GM23338 (cell line): ENCODE data around the gene KCNMA1. TPM values are rescaled to one million over a fixed set of nuclear protein-coding genes. Genes with fewer than 3 reads are reported as not detected.

ENCODE experiments used
- ATAC-seq: fragments of 200-7000 bp; cut with Tn5 transposase; 3 replicates; pipeline ENCODE4 v1.9.1; 2020
- DNase-seq: peaks from one replicate; pipeline ENCODE4 v3.0.0-alpha.2; 2015; ENCODE audit warnings: low spot score
- H2AFZ ChIP-seq: fragments of 200-600 bp; sonication (generic); 2 replicates; pipeline ENCODE4 v1.8.0; 2016; ENCODE audit warnings: antibody characterized with exemption, mild to moderate bottlenecking, moderate library complexity
- H3F3A ChIP-seq: fragments of 200-600 bp; sonication (generic); replicated peaks from 2 replicates; pipeline ENCODE4 v1.8.0; 2017; ENCODE audit warnings: antibody characterized with exemption, mixed run types, low read depth
- H3K27ac ChIP-seq: fragments of 200-600 bp; sonication (generic); 2 replicates; pipeline ENCODE4 v1.6.1; 2016; ENCODE audit warnings: low read depth
- H3K27me3 ChIP-seq: fragments of 200-600 bp; sonication (generic); 2 replicates; pipeline ENCODE4 v1.8.0; 2016; ENCODE audit warnings: mild to moderate bottlenecking, mixed run types, moderate library complexity; ENCODE audit not compliant: insufficient read depth
- H3K36me3 ChIP-seq: fragments of 200-600 bp; sonication (generic); 2 replicates; pipeline ENCODE4 v1.8.0; 2016; ENCODE audit warnings: mild to moderate bottlenecking; ENCODE audit not compliant: insufficient read depth
- H3K4me1 ChIP-seq: fragments of 200-600 bp; sonication (generic); 2 replicates; pipeline ENCODE4 v1.8.0; 2016; ENCODE audit warnings: mild to moderate bottlenecking, moderate library complexity; ENCODE audit not compliant: insufficient read depth
- H3K4me2 ChIP-seq: fragments of 200-600 bp; sonication (generic); 2 replicates; pipeline ENCODE4 v1.7.1; 2017; ENCODE audit warnings: mixed run types
- H3K4me3 ChIP-seq: fragments of 200-600 bp; sonication (generic); 2 replicates; pipeline ENCODE4 v1.6.1; 2016; ENCODE audit warnings: mixed run types
- H3K79me2 ChIP-seq: fragments of 200-600 bp; sonication (generic); replicated peaks from 2 replicates; pipeline ENCODE4 v1.8.0; 2017; ENCODE audit warnings: mild to moderate bottlenecking; ENCODE audit not compliant: insufficient read depth
- H3K9me2 ChIP-seq: fragments of 200-600 bp; sonication (generic); 2 replicates; pipeline ENCODE4 v1.8.0; 2017; ENCODE audit not compliant: insufficient read depth
- H4K20me1 ChIP-seq: fragments of 200-600 bp; sonication (generic); replicated peaks from 2 replicates; pipeline ENCODE4 v1.8.0; 2017; ENCODE audit warnings: mild to moderate bottlenecking; ENCODE audit not compliant: insufficient read depth
- H3K27ac Mint-ChIP-seq: 2 replicates; pipeline ENCODE4 v1.8.0; 2020; ENCODE audit warnings: inconsistent platforms, mild to moderate bottlenecking, moderate library complexity, mixed read lengths
- H3K27me3 Mint-ChIP-seq: 3 replicates; pipeline ENCODE4 v1.8.0; 2022; ENCODE audit warnings: low read depth, mild to moderate bottlenecking, moderate library complexity, mixed read lengths, inconsistent platforms; ENCODE audit not compliant: insufficient read depth, poor library complexity
- H3K36me3 Mint-ChIP-seq: 3 replicates; pipeline ENCODE4 v1.8.0; 2021; ENCODE audit warnings: low read depth, mild to moderate bottlenecking, inconsistent platforms, moderate library complexity, mixed read lengths
- H3K4me1 Mint-ChIP-seq: 3 replicates; pipeline ENCODE4 v1.8.0; 2020; ENCODE audit warnings: mild to moderate bottlenecking, inconsistent platforms, mixed read lengths
- H3K4me3 Mint-ChIP-seq: 3 replicates; pipeline ENCODE4 v1.8.0; 2021; ENCODE audit warnings: moderate library complexity, mild to moderate bottlenecking, inconsistent platforms, mixed read lengths
- H3K9me3 Mint-ChIP-seq: 3 replicates; pipeline ENCODE4 v1.8.0; 2020; ENCODE audit warnings: moderate library complexity, mild to moderate bottlenecking, inconsistent platforms, mixed read lengths
- CREB1 ChIP-seq: fragments of 250-450 bp; sonication (Bioruptor Pico); IDR thresholded peaks from 2 replicates; pipeline ENCODE4 v1.5.0; 2020; ENCODE audit warnings: low read depth, mild to moderate bottlenecking, moderate library complexity
- CTCF ChIP-seq, 2 experiments: fragments of 200-600 bp in 1 of 2; sonication (generic) in 1 of 2; conservative IDR thresholded peaks; 2 replicates each; pipeline versions ENCODE4 v1.5.1 to v1.6.1; 2016 to 2017; ENCODE audit warnings: antibody characterized with exemption in 2 of 2, low read depth in 2 of 2, mild to moderate bottlenecking in 2 of 2, moderate library complexity in 1 of 2
- EZH2phosphoT487 ChIP-seq: fragments of 200-600 bp; sonication (generic); IDR thresholded peaks from one replicate; pipeline ENCODE4 v1.8.1; 2018; ENCODE audit warnings: antibody characterized with exemption; ENCODE audit not compliant: unreplicated experiment
- JUNB ChIP-seq: IDR thresholded peaks from one replicate; pipeline ENCODE4 v1.6.1; 2016; ENCODE audit warnings: antibody characterized with exemption; ENCODE audit not compliant: unreplicated experiment
- POLR2AphosphoS5 ChIP-seq: IDR thresholded peaks from 2 replicates; pipeline ENCODE4 v1.6.1; 2016; ENCODE audit warnings: antibody characterized with exemption, low read depth
- ZNF114 ChIP-seq: fragments of 250-450 bp; sonication (Bioruptor Pico); IDR thresholded peaks from 2 replicates; pipeline ENCODE4 v1.5.0; 2020; ENCODE audit warnings: mild to moderate bottlenecking, moderate library complexity
- ZNF462 ChIP-seq: fragments of 250-450 bp; sonication (Bioruptor Pico); IDR thresholded peaks from 2 replicates; pipeline ENCODE4 v1.5.0; 2020; ENCODE audit warnings: mild to moderate bottlenecking, moderate library complexity
- polyA plus RNA-seq: library from polyadenylated mRNA; unstranded; fragments of >200 nt; fragmentation: Nextera tagmentation; extraction: Ambion mirVana; gene quantifications from 2 replicates; pipeline ENCODE4 v1.2.1, GENCODE V29; 2016
- total RNA-seq: library from RNA; depleted of rRNA; stranded (reverse); fragments of >200 nt; shearing (Covaris generic); gene quantifications from 2 replicates; pipeline ENCODE4 v1.2.3, GENCODE V29; 2014

The KCNMA1 gene
- total and polyA plus RNA-seq, 2 experiments from 2014 or later = 8.2 to 9.0 TPM

GRCh38 chr10:77027576-77027975 lies 610.0 kb downstream of the KCNMA1 start:
- Histone ChIP-seq H3K9me2 (0 out of 2 replicates have a peak, but pooled peaks cover 4% of the 10 kb centered on the region), H3F3A (no peaks in the 10 kb centered on the region), H3K36me3 (no peaks in the 10 kb centered on the region), H3K4me2 (no peak overlapping the region), H3K27me3 (no peaks in the 10 kb centered on the region), H4K20me1 (no peaks in the 10 kb centered on the region), H3K4me3 (no peak overlapping the region), H3K27ac (no peak overlapping the region), H3K4me1 (no peaks in the 10 kb centered on the region), H3K79me2 (no peaks in the 10 kb centered on the region), H2AFZ (no peak overlapping the region)
- Mint-ChIP-seq H3K9me3 (no peaks in the 10 kb centered on the region), H3K4me1 (peaks cover 11% of the 10 kb centered on the region), H3K4me3 (no peak overlapping the region), H3K36me3 (no peaks in the 10 kb centered on the region), H3K27ac (no peak overlapping the region), H3K27me3 (no peaks in the 10 kb centered on the region)
- TF ChIP-seq ZNF462 (CRISPR knock-in tag) (no peak), EZH2phosphoT487 (no peak), POLR2AphosphoS5 (no peak), CREB1 (CRISPR knock-in tag) (no peak), CTCF (conservative IDR thresholded peaks at IDR 0.05; ENCODE audit: low read depth in 2 of 2) (no peak), ZNF114 (CRISPR knock-in tag) (no peak), JUNB (no peak)
- ATAC-seq (no peak), DNase-seq (no peak)
